Endothelial cell of hepatic sinusoid (primary cell): ENCODE measurements around the gene TBPL1.
"Not testable (repeated sequence)": the region's sequence is repeated elsewhere in the genome, so short reads cannot be mapped to it uniquely, and the experiment has no call there.

Experiments
- in situ Hi-C: cut with HindIII; loops from 2 replicates; pipeline ENCODE4 v1.10.0; 2017; ENCODE audit warnings: low sequenced_read_pairs

The TBPL1 gene

DNA sequence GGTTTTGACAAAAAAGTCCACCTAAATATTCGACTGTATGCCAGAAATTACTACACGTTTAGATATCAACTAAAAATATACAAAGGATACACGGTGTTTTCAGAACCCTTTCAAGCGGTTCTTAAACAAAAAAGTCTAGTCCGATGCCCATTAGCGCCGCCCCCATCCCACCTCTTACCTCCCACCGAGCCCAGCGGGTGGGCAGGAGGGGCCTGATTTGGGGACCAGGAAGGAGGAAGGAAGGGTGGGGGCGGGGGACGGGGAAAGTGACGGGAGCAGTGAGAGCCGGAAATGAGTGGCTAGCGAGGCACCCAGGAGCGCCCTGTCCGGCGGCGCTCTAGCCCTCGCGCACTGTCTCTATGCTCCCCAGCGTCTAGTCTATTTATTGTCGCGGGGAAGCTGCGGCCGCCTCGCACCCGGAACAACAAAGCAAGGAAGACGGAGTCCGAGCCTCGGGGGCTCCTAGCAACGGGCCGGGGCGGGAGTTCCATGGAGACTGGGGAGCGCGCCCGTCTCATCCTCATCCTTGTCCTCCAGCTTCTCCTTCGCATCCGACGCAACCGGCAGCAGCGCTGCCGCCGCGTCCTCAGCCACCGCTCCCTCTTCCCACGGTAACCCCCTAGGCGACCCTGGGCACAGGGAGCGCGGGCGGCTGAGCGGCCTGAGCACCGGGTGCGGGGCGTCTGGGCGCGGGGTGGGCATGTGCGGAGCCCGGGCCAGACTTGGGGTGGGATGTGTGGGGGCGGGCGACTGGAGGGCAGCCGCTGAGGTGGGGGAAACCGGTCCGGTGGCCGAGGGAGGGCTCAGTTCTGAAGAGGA, at the start of gene TBPL1:
Gene TBPL1, plus strand, starts transcription at position 410 of the 819 bp plus-strand sequence. CDS start 26,902 bp downstream, outside the sequence.
- in situ Hi-C loops, result no loop called here

DNA sequence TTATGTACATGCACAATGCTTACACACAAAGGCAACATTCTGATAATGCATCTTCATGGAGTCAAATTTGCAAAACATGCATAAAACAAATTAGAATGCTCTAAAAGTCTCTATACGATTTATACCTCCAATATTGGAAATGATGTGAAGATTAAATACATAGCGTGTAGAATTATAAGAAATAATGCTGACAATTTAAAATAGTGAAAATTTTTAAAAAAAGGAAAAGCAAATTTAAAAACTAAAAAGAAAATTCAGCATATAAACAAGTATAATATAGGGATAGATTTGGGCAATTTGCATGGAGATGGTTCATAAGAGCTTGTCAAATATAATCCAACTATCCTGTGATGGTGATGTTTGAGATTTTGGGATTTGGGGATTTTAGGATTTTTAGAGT, 49.2 kb upstream of the TBPL1 start:
- in situ Hi-C loops, result no loop called here

DNA sequence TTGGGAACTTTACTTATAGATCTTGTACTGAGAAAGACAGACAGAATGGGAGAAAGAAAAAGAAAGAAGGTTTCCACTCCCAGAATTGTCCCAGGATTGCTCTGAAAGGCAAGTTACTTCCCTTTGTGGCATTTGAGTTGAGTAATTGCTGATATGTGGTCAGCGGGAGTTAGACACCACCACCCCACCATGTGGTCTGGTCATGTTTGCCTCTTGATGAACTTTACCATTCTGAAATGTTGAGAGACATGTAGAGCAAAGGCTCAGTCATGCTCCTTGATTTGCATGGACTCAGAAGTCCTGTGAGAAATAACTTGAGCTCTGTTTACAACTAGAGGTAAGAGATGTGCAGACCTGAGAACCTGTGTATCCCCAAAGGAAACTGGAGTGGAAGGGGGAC, 47.0 kb upstream of the TBPL1 start:
- in situ Hi-C loops, result no loop called here

DNA sequence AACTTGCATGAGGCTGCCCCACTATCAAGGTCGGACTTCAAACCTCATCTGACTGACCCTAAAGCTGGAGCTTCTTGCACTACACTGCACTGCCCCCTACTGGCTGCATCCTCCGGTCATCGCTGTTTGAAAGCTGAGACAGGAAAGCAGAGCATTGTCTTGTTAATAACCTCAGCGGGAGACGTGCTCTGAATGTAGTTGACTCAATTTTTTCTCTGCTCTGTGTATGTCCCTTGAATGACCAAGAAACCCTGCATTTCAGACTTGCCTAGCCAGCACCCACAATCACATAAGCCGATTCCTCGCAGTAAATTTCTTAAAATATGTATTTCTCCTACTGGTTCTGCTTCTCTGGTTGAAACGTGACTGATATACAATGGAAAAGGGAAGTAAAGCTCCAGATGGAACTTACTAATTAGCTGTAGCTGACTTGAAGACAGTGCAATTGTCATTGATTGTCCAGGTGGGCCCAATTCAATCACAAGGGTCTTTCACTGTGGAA, 36.3 kb upstream of the TBPL1 start:
- in situ Hi-C loops, result no loop called here

DNA sequence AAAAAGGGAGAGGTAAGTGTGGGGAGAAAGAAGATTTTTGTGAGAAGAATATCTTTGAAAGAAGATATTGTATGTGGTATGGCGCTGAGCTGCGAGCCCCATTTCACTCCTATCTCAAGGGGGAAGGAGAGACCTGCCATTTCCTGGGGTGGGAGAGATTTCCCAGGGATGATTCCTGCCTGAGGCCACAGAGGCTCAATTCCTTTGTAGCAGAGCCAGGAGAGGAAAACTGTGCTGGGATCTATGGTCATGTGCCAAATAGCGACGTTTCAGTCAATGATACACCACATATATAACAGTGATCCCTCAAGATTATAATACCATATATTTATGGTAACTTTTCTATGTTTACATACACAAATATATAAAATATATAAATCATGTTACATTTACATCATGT, 35.2 kb upstream of the TBPL1 start:
- in situ Hi-C loops, result no loop called here

DNA sequence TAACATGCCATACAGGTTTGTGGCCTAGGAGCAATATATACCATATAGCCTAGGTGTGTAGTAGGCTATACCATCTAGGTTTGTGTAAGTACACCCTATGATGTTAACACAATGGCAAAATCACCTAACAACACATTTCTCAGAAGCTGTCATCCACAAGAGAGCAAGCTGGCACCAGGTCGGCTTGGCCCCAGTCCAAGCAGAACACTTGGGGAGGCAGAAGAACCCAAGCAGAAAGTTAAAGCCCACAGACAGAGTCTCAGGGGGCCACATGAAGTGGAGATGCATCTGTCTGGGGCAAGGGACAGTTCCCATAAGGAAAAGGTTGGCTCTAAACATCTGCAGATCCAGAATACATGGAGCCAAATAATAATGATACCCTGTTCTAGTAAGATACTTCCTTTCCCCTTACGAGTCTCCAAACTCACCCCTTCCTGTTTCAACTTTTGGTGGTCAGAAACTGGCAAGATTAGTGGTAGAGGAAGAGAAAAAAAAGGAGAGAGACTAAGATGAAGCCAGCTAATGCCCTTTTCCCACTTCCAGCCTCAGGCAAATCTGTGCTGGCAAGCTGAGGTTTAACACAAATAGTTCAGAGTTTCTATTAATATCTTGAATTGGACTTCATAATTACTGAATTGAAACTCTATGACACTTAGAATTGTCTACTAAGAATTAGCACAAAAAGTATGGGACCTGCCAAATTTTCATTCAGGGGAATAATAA, 34.7 kb upstream of the TBPL1 start:
- in situ Hi-C loops, result no loop called here

DNA sequence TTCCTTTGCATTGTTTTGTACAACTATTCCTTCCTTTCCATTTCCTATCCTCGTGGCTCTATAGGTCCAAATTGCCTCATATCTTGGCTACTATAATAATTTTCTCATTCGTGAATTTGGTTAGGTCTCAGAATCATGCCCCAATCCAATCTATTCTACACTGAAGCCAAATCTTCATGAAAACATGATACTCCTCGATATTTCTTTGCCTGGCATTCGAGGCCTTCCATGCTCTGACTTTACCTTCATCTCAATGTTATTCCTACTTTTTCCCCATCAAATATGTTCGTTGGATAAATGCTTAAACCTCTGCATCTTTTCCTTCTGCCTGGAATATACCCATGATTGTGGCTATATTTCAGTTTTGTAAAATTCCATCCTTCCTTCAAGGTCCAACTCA, 33.7 kb upstream of the TBPL1 start:
- in situ Hi-C loops, result no loop called here

DNA sequence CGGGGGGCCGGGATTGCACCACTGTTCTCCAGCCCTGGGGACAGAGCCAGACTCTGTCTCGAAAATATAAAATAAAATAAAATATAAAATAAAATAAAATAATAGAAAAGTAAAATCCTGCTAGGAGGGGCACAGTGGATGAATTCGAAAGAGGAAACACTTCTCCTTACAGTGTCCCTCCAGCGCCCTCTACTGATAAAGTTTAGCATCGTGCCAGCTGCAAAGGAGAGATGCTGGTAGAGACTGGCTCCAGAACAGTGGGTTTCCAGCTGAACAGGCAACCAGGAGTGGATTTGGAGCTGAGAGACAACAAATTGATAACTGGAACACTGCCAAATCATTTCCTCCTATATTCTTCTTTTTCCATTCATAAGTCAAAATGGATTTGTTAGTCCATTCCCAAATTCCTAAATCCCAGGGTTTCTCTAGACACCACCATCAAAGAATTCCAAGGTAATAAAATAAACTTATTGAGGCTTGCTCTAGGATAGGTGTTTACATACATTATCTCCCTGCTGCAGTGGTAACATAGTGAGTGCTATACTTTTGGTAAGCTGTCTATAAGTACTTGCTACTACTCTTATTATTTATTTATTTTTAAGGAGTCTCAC, 31.7 kb upstream of the TBPL1 start:
- in situ Hi-C loops, result loop anchor here (5.0 kb wide), 1 partner anchor 181 kb away; no protein-coding TSS in a partner anchor

DNA sequence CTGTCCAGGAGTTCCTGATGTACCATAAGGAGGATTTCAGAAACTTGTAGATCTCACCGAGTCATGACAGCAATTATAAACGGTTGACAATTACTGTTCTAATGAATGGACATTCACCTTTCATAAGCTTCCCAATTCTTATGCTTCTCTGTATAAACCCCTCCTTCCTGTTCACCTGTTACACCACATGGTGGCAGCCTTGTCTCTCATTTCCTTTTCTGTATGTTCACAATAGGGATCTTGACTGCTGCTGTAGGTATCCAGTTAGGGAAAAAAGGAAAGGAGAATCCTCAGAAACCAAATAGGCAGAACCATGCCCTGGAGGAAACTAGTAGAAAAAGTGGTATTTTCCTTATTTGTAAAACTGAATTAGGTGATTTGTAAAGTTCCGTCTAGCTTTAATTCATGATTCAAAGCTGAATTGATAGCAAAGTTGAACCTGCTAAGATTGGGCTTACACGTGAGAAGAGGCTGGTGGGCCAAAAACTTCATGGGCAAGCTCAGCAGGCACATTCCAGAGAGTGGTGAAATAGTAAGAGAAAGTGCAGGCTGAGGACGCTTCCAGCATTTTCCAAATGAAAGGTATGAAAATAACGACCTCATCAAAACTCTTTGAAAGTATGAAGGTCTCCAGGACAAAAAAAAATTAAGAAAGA, 29.0 kb upstream of the TBPL1 start:
- in situ Hi-C loops, result loop anchor here (5.0 kb wide), 1 partner anchor 178 kb away; no protein-coding TSS in a partner anchor

DNA sequence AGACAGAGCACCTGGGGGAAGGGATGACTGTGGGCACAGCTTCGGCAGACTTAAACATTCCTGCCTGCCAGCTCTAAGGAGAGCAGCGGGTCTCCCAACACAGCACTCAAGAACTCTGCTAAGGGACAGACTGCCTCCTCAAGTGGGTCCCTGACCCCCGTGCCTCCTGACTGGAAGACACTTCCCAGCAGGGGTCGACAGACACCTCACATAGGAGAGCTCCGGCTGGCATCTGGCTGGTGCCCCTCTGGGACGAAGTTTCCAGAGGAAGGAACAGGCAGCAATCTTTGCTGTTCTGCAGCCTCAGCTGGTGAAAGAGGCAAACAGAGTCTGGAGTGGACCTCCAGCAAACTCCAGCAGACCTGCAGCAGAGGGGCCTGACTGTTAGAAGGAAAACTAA, 21.8 kb upstream of the TBPL1 start:
- in situ Hi-C loops, result not testable (repeated sequence)

DNA sequence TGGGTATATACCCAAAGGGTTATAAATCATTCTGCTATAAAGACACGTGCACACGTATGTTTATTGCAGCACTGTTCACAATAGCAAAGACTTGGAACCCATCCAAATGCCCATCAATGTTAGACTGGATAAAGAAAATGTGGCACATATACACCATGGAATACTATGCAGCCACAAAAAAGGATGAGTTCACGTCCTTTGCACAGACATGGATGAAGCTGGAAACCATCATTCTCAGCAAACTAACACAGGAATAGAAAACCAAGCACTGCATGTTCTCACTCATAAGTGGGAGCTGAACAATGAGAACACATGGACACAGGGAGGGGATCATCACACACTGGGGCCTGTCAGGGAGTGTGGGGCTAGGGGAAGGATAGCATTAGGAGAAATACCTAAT, 16.7 kb upstream of the TBPL1 start:
- in situ Hi-C loops, result loop anchor here (5.0 kb wide), 1 partner anchor 44 kb away; no protein-coding TSS in a partner anchor

DNA sequence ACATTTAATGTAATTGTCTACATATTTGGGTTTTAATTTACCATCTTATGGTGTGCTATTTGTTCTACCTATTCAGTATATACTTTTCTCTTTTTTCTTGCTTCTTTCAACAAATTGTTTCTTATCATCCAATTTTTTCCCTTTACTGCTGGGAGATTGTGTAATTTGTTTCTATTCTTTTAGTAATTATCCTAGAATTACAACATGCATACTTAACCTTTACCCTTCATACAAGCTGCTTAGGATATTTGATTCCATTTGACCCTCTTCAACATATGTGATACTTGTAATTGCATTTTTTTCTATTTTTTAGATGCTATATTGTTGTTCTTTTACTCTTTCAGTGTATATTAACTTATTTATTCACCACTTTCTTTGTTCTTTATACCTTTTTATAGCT, 15.1 kb upstream of the TBPL1 start:
- in situ Hi-C loops, result loop anchor here (5.0 kb wide), 1 partner anchor 46 kb away; no protein-coding TSS in a partner anchor

DNA sequence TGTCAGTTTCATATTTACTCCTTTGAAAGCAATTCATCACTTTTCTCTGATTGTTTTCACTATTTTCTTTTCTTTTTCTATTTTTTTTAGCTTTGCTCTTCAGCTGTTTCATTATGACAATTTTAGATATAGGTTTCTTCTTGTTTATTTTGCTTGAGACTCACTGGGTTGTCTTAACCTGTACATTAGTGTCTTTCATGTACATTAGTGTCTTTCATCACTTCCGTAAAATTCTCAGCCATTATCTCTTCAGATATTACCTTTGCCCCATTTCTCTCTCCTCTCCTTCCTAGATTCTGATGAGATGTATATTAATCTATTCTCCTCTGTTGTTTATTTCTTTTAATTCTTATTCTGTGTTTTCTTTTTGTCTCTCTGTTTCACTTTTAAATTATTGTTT, 14.5 kb upstream of the TBPL1 start:
- in situ Hi-C loops, result loop anchor here (5.0 kb wide), 1 partner anchor 46 kb away; no protein-coding TSS in a partner anchor

DNA sequence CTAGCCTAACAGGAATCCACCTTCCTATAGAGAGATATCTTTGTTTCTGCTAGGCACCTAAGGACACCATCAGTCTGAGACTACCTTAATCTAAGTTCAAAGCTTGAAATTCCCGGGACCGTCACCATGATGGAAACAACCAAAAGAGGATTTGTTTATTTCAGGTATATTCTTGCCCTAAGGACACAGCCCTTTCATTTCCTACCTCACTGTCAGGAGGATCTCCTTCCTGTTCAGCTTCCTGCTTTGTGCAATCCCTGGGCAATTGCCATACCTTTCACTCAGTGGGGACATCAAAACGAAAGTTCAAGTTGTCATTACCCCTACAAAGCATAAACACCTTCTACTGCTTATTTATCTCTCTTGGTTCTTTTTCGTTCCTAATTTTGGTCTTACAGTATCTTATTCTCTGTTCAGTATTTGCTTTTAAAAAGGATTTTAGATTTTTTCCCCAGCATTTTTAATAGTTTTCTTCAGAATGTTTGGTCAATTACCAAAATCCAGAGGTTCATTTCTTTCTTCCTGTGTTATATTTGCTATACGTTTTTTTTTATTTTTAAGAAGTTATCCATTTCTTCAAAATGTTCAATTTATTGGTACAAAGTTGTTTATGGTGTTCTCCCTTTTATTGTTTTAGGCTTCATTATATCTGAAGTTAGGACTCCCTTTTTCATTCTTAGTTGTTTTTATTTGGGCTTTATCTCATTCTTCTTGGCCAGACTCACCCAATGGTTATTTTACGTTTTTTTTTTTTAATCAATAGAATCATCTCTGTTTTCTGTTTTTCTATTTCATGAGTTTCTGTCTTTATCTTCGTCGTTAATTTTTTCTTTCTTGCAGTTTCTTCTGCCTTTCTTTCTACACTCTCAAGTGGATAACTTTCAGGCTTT, 13.0 kb upstream of the TBPL1 start:
- in situ Hi-C loops, result loop anchor here (5.0 kb wide), 1 partner anchor 48 kb away; no protein-coding TSS in a partner anchor

DNA sequence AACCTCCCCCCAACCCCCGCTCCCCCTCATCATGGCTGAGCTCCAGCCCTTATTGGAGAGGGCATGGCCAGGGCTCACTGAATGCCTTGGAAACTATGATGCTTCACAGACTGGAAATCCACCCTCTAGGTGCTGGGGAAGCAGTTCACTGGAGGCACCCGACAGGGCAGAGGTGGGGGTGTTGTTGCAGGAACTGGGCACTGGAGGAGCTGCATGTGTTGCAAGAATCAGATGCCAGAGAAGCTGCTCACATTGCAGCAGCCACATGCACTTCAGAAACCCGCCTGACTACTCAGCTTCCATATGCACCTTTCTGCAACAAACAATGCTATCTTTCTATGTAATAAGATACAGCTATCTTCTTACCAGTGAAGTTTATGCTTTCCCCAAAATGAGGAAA, 7.9 kb upstream of the TBPL1 start:
- in situ Hi-C loops, result no loop called here

DNA sequence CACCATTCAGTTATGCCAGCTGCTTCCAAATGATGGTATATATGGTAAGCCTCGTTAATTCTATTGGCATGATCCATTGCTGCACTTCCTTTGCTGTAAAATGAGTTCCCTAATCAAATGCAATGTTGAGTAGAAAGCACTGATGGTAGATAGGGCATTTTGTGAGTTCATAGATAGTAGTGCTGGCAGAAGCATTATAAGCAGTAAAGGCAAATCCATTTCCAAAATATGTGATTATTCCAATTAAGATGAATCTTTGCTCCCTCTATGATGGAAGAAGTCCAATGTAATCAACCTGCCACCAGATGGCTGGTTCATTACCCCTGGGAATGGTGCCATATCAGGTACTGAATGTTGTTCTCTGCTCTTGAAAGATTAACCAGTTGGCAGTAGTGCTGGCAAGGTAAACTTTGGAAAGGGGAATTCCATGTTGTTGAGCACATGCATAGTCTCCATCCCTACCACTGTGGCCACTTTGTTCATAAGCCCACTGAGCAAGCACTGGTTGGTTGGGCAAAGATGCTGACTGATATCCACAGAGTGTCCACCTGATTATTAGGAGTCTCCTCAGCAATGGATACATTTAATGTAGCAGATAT, 5.6 kb upstream of the TBPL1 start:
- in situ Hi-C loops, result no loop called here

DNA sequence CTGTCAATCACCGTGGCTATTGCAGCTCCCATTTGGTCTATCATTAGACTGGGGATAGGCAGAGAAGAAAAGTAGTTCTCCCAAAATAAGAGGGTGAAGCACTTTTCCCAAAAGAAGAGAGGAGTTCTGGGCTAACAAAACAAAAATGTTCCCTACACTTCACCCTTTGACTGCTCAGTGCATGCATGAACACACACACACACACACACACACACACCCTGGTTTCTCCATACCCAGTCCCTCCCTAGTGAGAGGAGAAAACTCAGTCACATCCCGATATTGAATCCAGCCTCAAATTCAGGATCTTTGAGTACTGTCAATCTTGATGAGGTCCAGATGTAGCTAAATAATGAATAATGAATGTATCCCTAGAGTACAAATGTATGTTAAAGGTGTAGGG, 4.6 kb upstream of the TBPL1 start:
- in situ Hi-C loops, result no loop called here

DNA sequence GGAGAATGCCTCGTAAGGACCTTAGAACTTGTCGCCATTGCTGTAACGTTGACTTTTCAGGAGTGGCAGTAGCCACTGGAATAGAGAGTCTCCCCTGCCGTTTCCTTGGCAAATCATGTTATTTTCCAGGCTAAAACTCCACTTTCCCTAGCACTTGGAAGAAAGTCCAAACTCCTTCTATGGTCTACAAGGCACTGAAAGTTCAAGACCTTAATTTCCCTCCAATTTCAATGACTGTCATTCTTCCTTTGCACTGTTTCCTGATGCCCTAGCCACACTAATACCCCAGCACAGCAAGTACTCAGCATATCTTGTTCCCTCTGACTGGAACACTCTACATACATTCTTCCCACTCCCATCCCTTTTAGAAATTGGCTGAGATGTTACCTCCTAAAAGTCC, 1.8 kb upstream of the TBPL1 start:
- in situ Hi-C loops, result no loop called here
